Measurements from ENCODE around the gene SELENBP1.

The SELENBP1 gene

GRCh38 chr1:151416231-151416630 is 43.7 kb upstream of the SELENBP1 start:
- TF ChIP-seq PATZ1 (CRISPR knock-in tag; IDR thresholded peaks at IDR 0.05; ENCODE audit: borderline replicate concordance), result no peak
- TF ChIP-seq ISL1 (CRISPR knock-in tag; IDR thresholded peaks at IDR 0.05), result no peak
- no peak for TF ChIP-seq ZC3H10 (CRISPR knock-in tag; IDR thresholded peaks at IDR 0.05)
- TF ChIP-seq ZFP3 (CRISPR knock-in tag; IDR thresholded peaks at IDR 0.05), result no peak
- no peak for TF ChIP-seq TSHZ2 (CRISPR knock-in tag; IDR thresholded peaks at IDR 0.05)
- TF ChIP-seq CSDC2 (CRISPR knock-in tag; IDR thresholded peaks at IDR 0.05), result no peak
- TF ChIP-seq GLIS3 (CRISPR knock-in tag; IDR thresholded peaks at IDR 0.05), result no peak
- TF ChIP-seq CSRNP3 (CRISPR knock-in tag; IDR thresholded peaks at IDR 0.05), result no peak
- no peak for TF ChIP-seq POU6F1 (CRISPR knock-in tag; IDR thresholded peaks at IDR 0.05; ENCODE audit: borderline replicate concordance, low read depth)
- no peak for TF ChIP-seq SNAI2 (CRISPR knock-in tag; IDR thresholded peaks at IDR 0.05)
- TF ChIP-seq TCF4 (CRISPR knock-in tag; IDR thresholded peaks at IDR 0.05; ENCODE audit: borderline replicate concordance), result no peak
- no peak for TF ChIP-seq ZNF70 (CRISPR knock-in tag; IDR thresholded peaks at IDR 0.05)
- no peak; the same call in 2 of the 3 replicates for ATAC-seq

- TF ChIP-seq ZNF8 (CRISPR knock-in tag; IDR thresholded peaks at IDR 0.05) (no peak), POU6F1 (CRISPR knock-in tag; IDR thresholded peaks at IDR 0.05; ENCODE audit: borderline replicate concordance, low read depth) (no peak), TSHZ2 (CRISPR knock-in tag; IDR thresholded peaks at IDR 0.05) (no peak), CSDC2 (CRISPR knock-in tag; IDR thresholded peaks at IDR 0.05) (no peak)
- ATAC-seq, result no peak
Observed at GRCh38 chr1:151411884-151412283, 39.4 kb upstream of the SELENBP1 start.

DNA sequence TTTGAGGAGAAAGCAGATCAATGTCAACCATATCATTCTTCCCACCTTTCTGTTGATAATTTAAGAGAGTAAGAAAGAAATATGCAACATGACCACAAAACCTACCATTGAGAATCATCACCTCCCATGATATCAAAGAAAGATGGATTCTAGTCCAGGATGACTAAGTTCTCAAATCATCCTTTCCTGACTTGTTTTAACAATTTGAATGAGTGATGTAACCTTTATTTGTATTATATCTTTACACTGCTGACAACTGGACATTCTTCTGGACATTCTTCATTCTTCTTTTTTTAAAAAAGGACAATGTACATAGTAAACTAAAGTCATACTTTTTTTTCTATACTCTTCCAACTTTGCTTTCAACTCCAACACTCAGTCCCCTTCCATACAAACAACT is 36.4 kb upstream of the SELENBP1 start:
- TF ChIP-seq CSRNP3 (CRISPR knock-in tag; IDR thresholded peaks at IDR 0.05), result no peak
- no peak for TF ChIP-seq ZNF8 (CRISPR knock-in tag; IDR thresholded peaks at IDR 0.05)
- no peak for TF ChIP-seq TSHZ2 (CRISPR knock-in tag; IDR thresholded peaks at IDR 0.05)
- no peak for TF ChIP-seq ZFP30 (CRISPR knock-in tag; IDR thresholded peaks at IDR 0.05)
- TF ChIP-seq SNAI2 (CRISPR knock-in tag; IDR thresholded peaks at IDR 0.05), result no peak
- TF ChIP-seq CSDC2 (CRISPR knock-in tag; IDR thresholded peaks at IDR 0.05), result no peak
- no peak for ATAC-seq

All from SK-N-SH treated with all-trans-retinoic acid at 6 μM for 48 hours (cell line).